Subcutaneous abdominal adipose tissue (tissue), 5 donors: ENCODE measurements around the gene SEPTIN2.
"Not testable (repeated sequence)": the region's sequence is repeated elsewhere in the genome, so short reads cannot be mapped to it uniquely, and the experiment has no call there.

ENCODE experiments used
- H3K27ac ChIP-seq: one replicate; pipeline ENCODE4 v1.7.0; 2013; ENCODE audit warnings: low read depth, mild to moderate bottlenecking, inconsistent platforms, low read length, moderate library complexity
- H3K27me3 ChIP-seq, 5 donors: one replicate each; pipeline ENCODE4 v1.7.0; 2013; ENCODE audit warnings: low read length in 5 of 5, inconsistent platforms in 1 of 5; ENCODE audit not compliant: control insufficient read depth in 5 of 5, insufficient read depth in 4 of 5
- H3K36me3 ChIP-seq, 5 donors: one replicate each; pipeline ENCODE4 v1.7.0; 2013; ENCODE audit warnings: low read length in 5 of 5; ENCODE audit not compliant: control insufficient read depth in 5 of 5, insufficient read depth in 5 of 5
- H3K4me1 ChIP-seq, 5 donors: one replicate each; pipeline ENCODE4 v1.7.0; 2013; ENCODE audit warnings: low read length in 5 of 5, mild to moderate bottlenecking in 3 of 5, moderate library complexity in 1 of 5; ENCODE audit not compliant: control insufficient read depth in 5 of 5, insufficient read depth in 5 of 5
- H3K4me3 ChIP-seq, 5 donors: one replicate each; pipeline ENCODE4 v1.7.0; 2013; ENCODE audit warnings: low read length in 5 of 5, low read depth in 1 of 5
- H3K9ac ChIP-seq, 5 donors: one replicate each; pipeline ENCODE4 v1.7.0; 2013; ENCODE audit warnings: low read length in 5 of 5, mild to moderate bottlenecking in 4 of 5, moderate library complexity in 3 of 5
- H3K9me3 ChIP-seq, 5 donors: one replicate each; pipeline ENCODE4 v1.7.0; 2013; ENCODE audit warnings: low read length in 5 of 5; ENCODE audit not compliant: control insufficient read depth in 5 of 5
- donor health status: healthy.
- donor health status: healthy.
- donor health status: healthy.
- donor health status: healthy.
- donor health status: healthy.

SEPTIN2 gene

DNA sequence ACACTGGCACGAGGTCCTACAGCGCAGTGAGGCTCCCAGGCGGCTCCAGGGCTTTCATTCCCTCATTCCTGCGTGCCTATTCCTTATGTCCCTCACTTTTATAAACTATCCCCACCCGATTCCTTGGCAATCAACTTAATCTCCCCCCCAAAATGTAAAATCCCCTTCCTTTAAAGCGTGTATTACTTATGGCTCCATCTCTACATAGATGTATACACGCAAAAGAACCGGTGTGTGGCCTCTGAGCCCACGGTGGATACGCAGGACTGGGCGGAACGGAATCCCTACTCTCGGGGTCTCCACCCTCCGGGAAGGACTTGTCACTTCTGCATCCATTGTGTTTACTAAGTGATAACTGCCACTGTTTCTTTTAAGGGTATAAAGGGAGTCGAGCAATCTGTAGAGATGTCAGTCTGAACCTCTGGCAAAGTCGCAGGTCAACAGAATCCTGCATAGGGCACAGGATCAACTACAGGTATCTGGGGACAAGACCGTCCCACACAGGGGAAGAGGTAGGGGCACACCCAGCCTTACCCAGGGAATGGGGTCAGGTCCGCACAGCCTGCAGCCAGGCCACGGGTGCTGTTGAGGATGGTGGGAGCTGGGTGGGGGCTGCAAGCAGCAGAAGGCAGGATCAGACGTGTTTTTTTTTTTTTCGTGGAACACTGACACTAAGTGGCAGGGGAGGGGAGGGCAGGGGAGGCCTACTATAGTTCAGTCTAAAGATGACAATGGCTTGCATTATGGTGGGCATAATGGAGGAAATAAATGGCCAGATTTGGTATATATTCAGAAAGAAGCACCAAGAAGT lies 42.3 kb upstream of the SEPTIN2 start:
- H3K9me3 ChIP-seq, result no peaks in the 10 kb centered on the region
- peak overlapping the region; percentile 10 to 79 (median 44) for H3K9ac ChIP-seq
- H3K36me3 ChIP-seq, result peaks cover 0 to 5% (median under 1%) of the 10 kb centered on the region in 5 donors
- H3K27ac ChIP-seq, result peak overlapping the region; percentile 41
- no peaks in the 10 kb centered on the region for H3K27me3 ChIP-seq
- H3K4me1 ChIP-seq, result peaks cover 10 to 52% (median 36%) of the 10 kb centered on the region in 5 donors
- H3K4me3 ChIP-seq, result peak overlapping the region; percentile 72 to 87 (median 81)

- peaks cover 10 to 45% (median 32%) of the 10 kb centered on the region in 5 donors for H3K4me1 ChIP-seq
- no peaks in the 10 kb centered on the region for H3K27me3 ChIP-seq
- H3K27ac ChIP-seq, result no peak overlapping the region
- no peaks in the 10 kb centered on the region for H3K36me3 ChIP-seq
- H3K4me3 ChIP-seq, result no peak overlapping the region
- H3K9me3 ChIP-seq, result no peaks in the 10 kb centered on the region
- H3K9ac ChIP-seq, result peak overlapping the region in 1 of 5 donors; percentile 35
Measured at GRCh38 chr2:241274127-241274526, 41.6 kb upstream of the SEPTIN2 start.

DNA sequence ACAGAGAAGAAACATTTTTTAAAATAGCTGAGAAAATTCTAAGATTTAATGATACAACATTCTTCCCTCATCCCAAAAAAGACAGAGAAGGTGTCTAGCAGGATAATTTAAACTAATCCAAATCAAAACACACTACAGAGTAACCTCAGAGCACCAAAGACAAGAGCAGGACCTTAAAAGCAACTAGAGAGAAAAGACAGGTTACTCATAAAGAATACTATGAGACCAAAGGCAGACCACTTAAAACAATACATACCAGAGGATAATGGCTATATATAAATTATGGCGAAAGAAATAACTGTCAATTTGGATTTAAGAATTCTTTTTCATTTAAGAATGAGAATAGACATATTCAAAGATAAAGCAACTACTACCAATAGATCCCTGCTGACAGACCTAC lies 40.2 kb upstream of the SEPTIN2 start:
- Histone ChIP-seq H3K36me3 (peaks cover 0 to 3% (median 0%) of the 10 kb centered on the region in 5 donors), H3K9ac (no peak overlapping the region), H3K4me3 (no peak overlapping the region), H3K4me1 (peaks cover 8 to 39% (median 22%) of the 10 kb centered on the region in 5 donors), H3K27ac (no peak overlapping the region), H3K9me3 (no peaks in the 10 kb centered on the region), H3K27me3 (no peaks in the 10 kb centered on the region)

GRCh38 chr2:241275910-241276309 lies 39.8 kb upstream of the SEPTIN2 start:
- Histone ChIP-seq H3K4me1 (peaks cover 7 to 34% (median 18%) of the 10 kb centered on the region in 5 donors), H3K9me3 (no peaks in the 10 kb centered on the region), H3K27ac (no peak overlapping the region), H3K9ac (no peak overlapping the region), H3K36me3 (peaks cover 0 to 3% (median 0%) of the 10 kb centered on the region in 5 donors), H3K4me3 (no peak overlapping the region), H3K27me3 (no peaks in the 10 kb centered on the region)

DNA sequence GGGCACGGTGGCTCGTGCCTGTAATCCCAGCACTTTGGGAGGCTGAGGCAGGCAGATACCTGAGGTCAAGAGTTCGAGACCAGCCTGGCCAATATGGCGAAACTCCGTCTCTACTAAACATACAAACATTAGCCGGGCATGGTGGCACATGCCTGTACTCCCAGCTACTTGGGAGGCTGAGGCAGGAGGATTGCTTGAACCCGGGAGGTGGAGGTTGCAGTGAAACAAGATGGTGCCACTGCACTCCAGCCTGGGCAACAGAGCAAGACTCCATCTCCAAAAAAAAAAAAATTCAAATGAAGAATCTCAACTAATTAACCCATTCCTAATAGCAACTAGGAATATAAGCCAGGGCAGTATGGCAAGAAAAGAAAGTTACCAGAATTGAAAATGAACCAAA lies 37.4 kb upstream of the SEPTIN2 start:
- H3K4me3 ChIP-seq, H3K36me3 ChIP-seq, H3K27me3 ChIP-seq, H3K9me3 ChIP-seq, H3K27ac ChIP-seq, H3K9ac ChIP-seq: not testable (repeated sequence)
- peaks cover 2 to 25% (median 4%) of the 10 kb centered on the region in 5 donors for H3K4me1 ChIP-seq

- Histone ChIP-seq H3K27ac (no peak overlapping the region), H3K36me3 (peaks cover 0 to 3% (median 0%) of the 10 kb centered on the region in 5 donors), H3K9me3 (no peaks in the 10 kb centered on the region), H3K4me3 (no peak overlapping the region), H3K27me3 (no peaks in the 10 kb centered on the region), H3K9ac (no peak overlapping the region), H3K4me1 (peaks cover 0 to 14% (median 3%) of the 10 kb centered on the region in 5 donors)
Measured at GRCh38 chr2:241279413-241279812, 36.3 kb upstream of the SEPTIN2 start.

- Histone ChIP-seq H3K36me3 (peaks cover 0 to 3% (median 0%) of the 10 kb centered on the region in 5 donors), H3K4me1 (peaks cover 0 to 11% (median 3%) of the 10 kb centered on the region in 5 donors), H3K27ac (no peak overlapping the region)
Measured at GRCh38 chr2:241279828-241280227, 35.9 kb upstream of the SEPTIN2 start.

DNA sequence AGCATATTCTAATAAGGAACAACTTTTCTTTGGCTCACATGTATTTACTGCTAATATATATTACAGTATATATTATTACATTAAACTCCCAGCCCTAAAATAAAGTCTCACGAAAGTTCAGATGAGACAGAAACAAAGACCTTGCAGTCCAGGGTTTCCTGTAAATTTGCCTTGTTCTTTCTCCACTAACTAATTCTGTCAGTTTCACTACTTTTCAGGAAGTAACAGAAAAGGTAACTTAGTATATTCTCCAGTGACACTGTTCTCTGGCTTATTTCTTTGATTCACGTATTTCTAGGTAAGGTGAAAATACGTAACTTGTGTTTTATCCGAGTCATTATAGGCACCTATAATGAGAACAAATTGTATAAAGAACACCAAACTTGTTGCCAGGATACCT lies 35.4 kb upstream of the SEPTIN2 start:
- H3K4me1 ChIP-seq, result peaks cover 0 to 11% (median 3%) of the 10 kb centered on the region in 5 donors
- no peak overlapping the region for H3K9ac ChIP-seq
- no peaks in the 10 kb centered on the region for H3K9me3 ChIP-seq
- H3K27me3 ChIP-seq, result no peaks in the 10 kb centered on the region
- H3K4me3 ChIP-seq, result no peak overlapping the region
- H3K27ac ChIP-seq, result no peak overlapping the region
- peaks cover 0 to 3% (median 0%) of the 10 kb centered on the region in 5 donors for H3K36me3 ChIP-seq

More at GRCh38 chr2:241279828-241280227, 35.9 kb upstream of the SEPTIN2 start:
- H3K4me3 ChIP-seq, result no peak overlapping the region
- no peaks in the 10 kb centered on the region for H3K27me3 ChIP-seq
- no peaks in the 10 kb centered on the region for H3K9me3 ChIP-seq
- H3K9ac ChIP-seq, result no peak overlapping the region

GRCh38 chr2:241282555-241282954 lies 33.2 kb upstream of the SEPTIN2 start:
- Histone ChIP-seq H3K36me3 (peaks cover 0 to 3% (median 0%) of the 10 kb centered on the region in 5 donors), H3K27me3 (no peaks in the 10 kb centered on the region), H3K9me3 (no peaks in the 10 kb centered on the region), H3K4me3 (no peak overlapping the region), H3K27ac (no peak overlapping the region), H3K9ac (no peak overlapping the region), H3K4me1 (peaks cover 0 to 11% (median 3%) of the 10 kb centered on the region in 5 donors)

- Histone ChIP-seq H3K9ac (no peak overlapping the region), H3K27ac (no peak overlapping the region), H3K4me3 (no peak overlapping the region), H3K27me3 (no peaks in the 10 kb centered on the region), H3K36me3 (no peaks in the 10 kb centered on the region), H3K4me1 (peaks cover 0 to 8% (median 0%) of the 10 kb centered on the region in 5 donors), H3K9me3 (no peaks in the 10 kb centered on the region)
Measured at GRCh38 chr2:241285596-241285995, 30.1 kb upstream of the SEPTIN2 start.
